SK-N-SH (cell line): ENCODE data around the gene NPAS3. TPM values are rescaled to one million over a fixed set of nuclear protein-coding genes. Genes with fewer than 3 reads are reported as not detected.

Experiments used
- CTCF ChIA-PET: fragments of 300-600, 350-600 bp; formaldehyde crosslinking; extraction: SDS; loops from one replicate; lab custom pipeline; 2021; lab: Yijun Ruan, JAX
- POLR2A ChIA-PET: fragments of 350-600 bp; sonication (Branson Sonifier 250); formaldehyde crosslinking; extraction: SDS; loops from one replicate; lab custom pipeline; 2020; ENCODE audit warnings: antibody characterized with exemption, inconsistent platforms; lab: Yijun Ruan, JAX
- DNase-seq: peaks from one replicate; pipeline ENCODE4 v3.0.0; 2012
- H2AFZ ChIP-seq: fragments of 200-600 bp; sonication (generic); 2 replicates; pipeline ENCODE4 v1.8.1; 2016; ENCODE audit warnings: antibody characterized with exemption, mild to moderate bottlenecking, low read depth
- H3F3A ChIP-seq: fragments of 200-600 bp; sonication (generic); replicated peaks from 2 replicates; pipeline ENCODE3; 2016; ENCODE audit warnings: antibody characterized with exemption, mild to moderate bottlenecking; ENCODE audit not compliant: insufficient read depth
- H3K27ac ChIP-seq, 2 experiments: fragments of 200-500 bp in 1 of 2; fragments of 200-600 bp in 1 of 2; sonication (Bioruptor generic) in 1 of 2; sonication (generic), shearing (Covaris generic) in 1 of 2; 2 replicates each; pipeline versions ENCODE4 v1.5.1 to v1.6.1; 2014 to 2016; ENCODE audit warnings: low read depth in 2 of 2, inconsistent platforms in 1 of 2, low read length in 1 of 2, mild to moderate bottlenecking in 1 of 2, mixed read lengths in 1 of 2
- H3K27me3 ChIP-seq: fragments of 200-600 bp; sonication (generic), shearing (Covaris generic); 2 replicates; pipeline ENCODE4 v1.6.1; 2016; ENCODE audit warnings: mixed run types; ENCODE audit not compliant: insufficient read depth
- H3K36me3 ChIP-seq, 2 experiments: fragments of 200-500 bp in 1 of 2; fragments of 200-600 bp in 1 of 2; sonication (Bioruptor generic) in 1 of 2; sonication (generic) in 1 of 2; replicated peaks in 1 of 2; 2 replicates each; pipeline versions ENCODE3 to v1.5.1; 2014 to 2016; ENCODE audit warnings: low read length in 1 of 2, mild to moderate bottlenecking in 1 of 2; ENCODE audit not compliant: insufficient read depth in 2 of 2, control insufficient read depth in 1 of 2
- H3K4me1 ChIP-seq, 2 experiments: fragments of 200-500 bp in 1 of 2; fragments of 200-600 bp in 1 of 2; sonication (Bioruptor generic) in 1 of 2; sonication (generic), shearing (Covaris generic) in 1 of 2; 2 replicates each; pipeline versions ENCODE4 v1.5.1 to v1.6.1; 2014 to 2016; ENCODE audit warnings: low read depth in 1 of 2, low read length in 1 of 2, mixed run types in 1 of 2; ENCODE audit not compliant: insufficient read depth in 2 of 2, control insufficient read depth in 1 of 2
- H3K4me2 ChIP-seq: fragments of 200-600 bp; sonication (generic), shearing (Covaris generic); 2 replicates; pipeline ENCODE4 v1.6.1; 2017; ENCODE audit warnings: mixed run types
- H3K4me3 ChIP-seq, 2 experiments: fragments of 200-500 bp in 1 of 2; fragments of 200-600 bp in 1 of 2; sonication (Bioruptor generic) in 1 of 2; sonication (generic), shearing (Covaris generic) in 1 of 2; 2 replicates each; pipeline versions ENCODE4 v1.5.1 to v1.8.1; 2014 to 2016; ENCODE audit warnings: low read depth in 2 of 2, inconsistent platforms in 1 of 2, low read length in 1 of 2, mild to moderate bottlenecking in 1 of 2, mixed read lengths in 1 of 2, moderate library complexity in 1 of 2
- H3K79me2 ChIP-seq: fragments of 200-600 bp; sonication (generic); 2 replicates; pipeline ENCODE4 v1.8.1; 2017; ENCODE audit warnings: mild to moderate bottlenecking; ENCODE audit not compliant: insufficient read depth
- H3K9ac ChIP-seq: fragments of 200-600 bp; sonication (generic); 2 replicates; pipeline ENCODE4 v1.6.1; 2017; ENCODE audit warnings: mixed run types
- H3K9me2 ChIP-seq: fragments of 200-600 bp; sonication (generic); 2 replicates; pipeline ENCODE4 v1.6.1; 2017; ENCODE audit warnings: mixed run types
- H3K9me3 ChIP-seq: fragments of 200-600 bp; sonication (generic); 2 replicates; pipeline ENCODE4 v1.6.1; 2017; ENCODE audit warnings: mixed run types, mild to moderate bottlenecking, moderate library complexity
- H4K20me1 ChIP-seq: fragments of 200-600 bp; sonication (generic); 2 replicates; pipeline ENCODE4 v1.6.1; 2017; ENCODE audit warnings: mild to moderate bottlenecking, mixed run types; ENCODE audit not compliant: insufficient read depth
- CHD2 ChIP-seq: fragments of 150-350 bp; IDR thresholded peaks from 2 replicates; pipeline ENCODE4 v1.6.1; 2018; ENCODE audit warnings: low read length; ENCODE audit not compliant: partially characterized antibody
- FOXJ3 ChIP-seq: sonication (generic); formaldehyde crosslinking; IDR thresholded peaks from 2 replicates; pipeline ENCODE4 v1.5.1; 2020; ENCODE audit warnings: mild to moderate bottlenecking, missing genetic modification reagents
- FOXM1 ChIP-seq: IDR thresholded peaks from 2 replicates; pipeline ENCODE4 v1.4.0; 2012; ENCODE audit warnings: low read depth, mild to moderate bottlenecking
- GATA2 ChIP-seq: sonication (generic); formaldehyde crosslinking; IDR thresholded peaks from 2 replicates; pipeline ENCODE4 v1.5.0; 2020; ENCODE audit warnings: mild to moderate bottlenecking, missing genetic modification reagents
- JUND ChIP-seq: IDR thresholded peaks from 2 replicates; pipeline ENCODE4 v1.4.0; 2012
- MEF2A ChIP-seq: IDR thresholded peaks from 2 replicates; pipeline ENCODE4 v1.4.0; 2012; ENCODE audit warnings: low read depth, borderline replicate concordance
- MXI1 ChIP-seq: IDR thresholded peaks from 2 replicates; pipeline ENCODE4 v1.6.1; 2012; ENCODE audit warnings: mild to moderate bottlenecking, low read depth, low read length, improper control_type of control experiment
- NRF1 ChIP-seq: IDR thresholded peaks from 2 replicates; pipeline ENCODE4 v1.6.1; 2012; ENCODE audit warnings: low read depth, mild to moderate bottlenecking, low read length
- RAD21 ChIP-seq: IDR thresholded peaks from 2 replicates; pipeline ENCODE4 v1.6.1; 2012; ENCODE audit warnings: mild to moderate bottlenecking, low read length
- RFX5 ChIP-seq: IDR thresholded peaks from 2 replicates; pipeline ENCODE4 v1.6.1; 2012; ENCODE audit warnings: mild to moderate bottlenecking, improper control_type of control experiment, low read length
- RXRA ChIP-seq: IDR thresholded peaks from 2 replicates; pipeline ENCODE4 v1.4.0; 2012; ENCODE audit warnings: low read depth, mild to moderate bottlenecking, borderline replicate concordance
- TCF12 ChIP-seq: IDR thresholded peaks from 2 replicates; pipeline ENCODE4 v1.4.0; 2012
- WGBS: methylation state at CpG from one replicate; pipeline ENCODE4 v1.1.6; 2017; ENCODE audit warnings: low lambda C conversion rate; 5-methylcytosine and 5-hydroxymethylcytosine counted together
- polyA plus RNA-seq, 3 experiments: library from polyadenylated mRNA; depleted of rRNA; stranded (reverse); fragments of >200 nt; gene quantifications; 2 replicates each; pipeline ENCODE4 v1.2.3, GENCODE V29; 2012
- TF ChIP-seq, protein P1 (sequence below): IDR thresholded peaks from 2 replicates; pipeline ENCODE4; 2012
- TF ChIP-seq, protein P2 (sequence below): IDR thresholded peaks from 2 replicates; pipeline ENCODE4 v1.4.0; 2012; ENCODE audit warnings: low read depth

Gene NPAS3
- polyA plus RNA-seq, 1 of the 3 experiments (the other 2 are of a cell fraction), result 4.3 TPM

DNA sequence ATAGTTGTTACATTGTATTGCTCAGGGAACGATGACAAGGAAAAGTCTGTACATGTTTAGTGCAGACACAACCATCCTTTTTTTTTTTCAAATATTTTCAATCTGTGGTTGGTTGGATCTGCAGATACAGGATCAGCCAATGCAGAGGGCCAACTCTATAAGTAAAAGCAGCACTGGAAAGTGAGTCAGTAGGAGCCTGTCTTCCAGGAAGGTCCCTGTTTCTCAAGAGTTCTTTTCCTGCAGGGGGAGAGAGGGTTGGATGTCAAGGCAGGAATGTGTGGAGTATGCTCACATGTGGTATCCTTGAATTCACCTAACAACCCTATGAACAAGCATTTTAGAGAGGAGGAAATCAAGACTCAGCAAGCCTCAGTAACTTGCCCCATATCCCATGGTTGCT lies 409.1 kb downstream of the NPAS3 start:
- POLR2A ChIA-PET, result no interaction called here
- WGBS, result 80% methylated on average over 1 of the region's 1 CpG
- Histone ChIP-seq H3K4me2 (no peak overlapping the region), H2AFZ (no peak overlapping the region), H3K27ac (no peak overlapping the region), H3F3A (no peaks in the 10 kb centered on the region), H3K4me3 (no peak overlapping the region), H4K20me1 (no peaks in the 10 kb centered on the region), H3K9me3 (no peaks in the 10 kb centered on the region)
- no peak for TF ChIP-seq RAD21
- TF ChIP-seq, all 33 proteins: peak for 0
- CTCF ChIA-PET, result no interaction called here
- Histone ChIP-seq H3K9ac (no peak overlapping the region), H3K36me3 (no peaks in the 10 kb centered on the region), H3K79me2 (no peaks in the 10 kb centered on the region), H3K9me2 (no peaks in the 10 kb centered on the region), H3K4me1 (no peaks in the 10 kb centered on the region; a peak in 2 of 4 replicates), H3K27me3 (no peaks in the 10 kb centered on the region)
- no peak for DNase-seq

- TF ChIP-seq JUND, result no peak
- TF ChIP-seq CHD2, result no peak
- TF ChIP-seq NRF1, result no peak
- no peak for TF ChIP-seq FOXJ3 (CRISPR knock-in tag)
- no peak for TF ChIP-seq MXI1
- TF ChIP-seq, all 33 proteins: peak for 0
- WGBS, result 84% methylated on average over 4 of the region's 4 CpGs
- POLR2A ChIA-PET, result no interaction called here
Observed at GRCh38 chr14:33348510-33348909, 409.8 kb downstream of the NPAS3 start.

GRCh38 chr14:33349871-33350270 lies 411.2 kb downstream of the NPAS3 start:
- Histone ChIP-seq H3K79me2 (no peaks in the 10 kb centered on the region), H3K4me1 (no peaks in the 10 kb centered on the region; a peak in 1 of 4 replicates), H3K4me2 (no peak overlapping the region), H3K27me3 (no peaks in the 10 kb centered on the region), H3K4me3 (no peak overlapping the region), H3K9me2 (no peaks in the 10 kb centered on the region), H3F3A (no peaks in the 10 kb centered on the region), H2AFZ (no peak overlapping the region), H4K20me1 (no peaks in the 10 kb centered on the region), H3K9ac (no peak overlapping the region), H3K27ac (no peak overlapping the region), H3K36me3 (no peaks in the 10 kb centered on the region), H3K9me3 (no peaks in the 10 kb centered on the region)
- DNase-seq, result no peak
- TF ChIP-seq, protein P1, sequence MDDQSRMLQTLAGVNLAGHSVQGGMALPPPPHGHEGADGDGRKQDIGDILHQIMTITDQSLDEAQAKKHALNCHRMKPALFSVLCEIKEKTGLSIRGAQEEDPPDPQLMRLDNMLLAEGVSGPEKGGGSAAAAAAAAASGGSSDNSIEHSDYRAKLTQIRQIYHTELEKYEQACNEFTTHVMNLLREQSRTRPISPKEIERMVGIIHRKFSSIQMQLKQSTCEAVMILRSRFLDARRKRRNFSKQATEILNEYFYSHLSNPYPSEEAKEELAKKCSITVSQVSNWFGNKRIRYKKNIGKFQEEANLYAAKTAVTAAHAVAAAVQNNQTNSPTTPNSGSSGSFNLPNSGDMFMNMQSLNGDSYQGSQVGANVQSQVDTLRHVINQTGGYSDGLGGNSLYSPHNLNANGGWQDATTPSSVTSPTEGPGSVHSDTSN, result no peak
- TF ChIP-seq, protein P2, sequence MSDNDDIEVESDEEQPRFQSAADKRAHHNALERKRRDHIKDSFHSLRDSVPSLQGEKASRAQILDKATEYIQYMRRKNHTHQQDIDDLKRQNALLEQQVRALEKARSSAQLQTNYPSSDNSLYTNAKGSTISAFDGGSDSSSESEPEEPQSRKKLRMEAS, result no peak
- TF ChIP-seq GATA2 (CRISPR knock-in tag) (no peak), FOXM1 (no peak), MEF2A (no peak), CHD2 (no peak), RXRA (no peak), TCF12 (no peak), RAD21 (no peak), RFX5 (no peak)
- ChIA-PET POLR2A (no interaction called here), CTCF (interaction anchor here (0.9 kb wide), 1 partner anchor 23 kb away, joined by 3 read pairs; no protein-coding TSS in a partner anchor)
- WGBS, result 90% methylated on average over 10 of the region's 10 CpGs

More at GRCh38 chr14:33348510-33348909, 409.8 kb downstream of the NPAS3 start:
- Histone ChIP-seq H3K27ac (no peak overlapping the region), H3K27me3 (no peaks in the 10 kb centered on the region), H4K20me1 (no peaks in the 10 kb centered on the region), H2AFZ (no peak overlapping the region), H3K79me2 (no peaks in the 10 kb centered on the region), H3F3A (no peaks in the 10 kb centered on the region), H3K4me2 (no peak overlapping the region), H3K36me3 (no peaks in the 10 kb centered on the region), H3K9me3 (no peaks in the 10 kb centered on the region), H3K4me1 (no peaks in the 10 kb centered on the region; a peak in 1 of 4 replicates), H3K4me3 (no peak overlapping the region), H3K9me2 (no peaks in the 10 kb centered on the region), H3K9ac (no peak overlapping the region)
- CTCF ChIA-PET, result interaction anchor here (0.7 kb wide), 1 partner anchor 746 kb away, joined by 3 read pairs; no protein-coding TSS in a partner anchor
- no peak for DNase-seq
